OCI-LY3 (cell line): ENCODE data around the gene CTNND2.

Source experiments
- H2AFZ ChIP-seq: fragments of 200-600, 300-600 bp; shearing (Covaris generic); 2 replicates; pipeline ENCODE4 v1.6.0; 2014; ENCODE audit warnings: antibody characterized with exemption, low read depth, low read length
- H3K27ac ChIP-seq: fragments of 200-600, 300-600 bp; sonication (generic); 2 replicates; pipeline ENCODE4 v1.5.1; 2014; ENCODE audit warnings: mild to moderate bottlenecking, low read length, moderate library complexity, mixed read lengths
- H3K27me3 ChIP-seq: fragments of 200-600, 300-600 bp; sonication (generic); 2 replicates; pipeline ENCODE4 v1.6.1; 2014; ENCODE audit warnings: low read depth, low read length, mixed read lengths
- H3K36me3 ChIP-seq: fragments of 200-600, 300-600 bp; sonication (generic); replicated peaks from 2 replicates; pipeline ENCODE3; 2014; ENCODE audit warnings: low read depth, low read length, mixed read lengths
- H3K4me1 ChIP-seq: fragments of 300-600, 200-600 bp; sonication (generic); 2 replicates; pipeline ENCODE4 v1.6.1; 2014; ENCODE audit warnings: low read length, mixed read lengths
- H3K4me2 ChIP-seq: fragments of 200-600, 300-600 bp; sonication (generic); 2 replicates; pipeline ENCODE4 v1.6.1; 2014; ENCODE audit warnings: low read length, mixed read lengths
- H3K4me3 ChIP-seq: fragments of 300-600, 200-600 bp; sonication (generic); 2 replicates; pipeline ENCODE4 v1.5.1; 2014; ENCODE audit warnings: antibody characterized with exemption, mild to moderate bottlenecking, low read length, moderate library complexity
- H3K79me2 ChIP-seq: fragments of 300-600, 200-600 bp; shearing (Covaris generic); 2 replicates; pipeline ENCODE4 v1.6.1; 2014; ENCODE audit warnings: mild to moderate bottlenecking, low read length, mixed read lengths
- H3K9ac ChIP-seq: fragments of 300-600, 200-600 bp; shearing (Covaris generic); 2 replicates; pipeline ENCODE4 v1.6.0; 2014; ENCODE audit warnings: mild to moderate bottlenecking, low read length, moderate library complexity
- H3K9me3 ChIP-seq: fragments of 200-600, 300-600 bp; shearing (Covaris generic); 2 replicates; pipeline ENCODE4 v1.6.1; 2014; ENCODE audit warnings: low read length, mixed read lengths; ENCODE audit not compliant: insufficient read depth
- H4K20me1 ChIP-seq: fragments of 200-600, 300-600 bp; sonication (generic); 2 replicates; pipeline ENCODE4 v1.6.1; 2016; ENCODE audit warnings: low read length, mixed read lengths; ENCODE audit not compliant: insufficient read depth
- CTCF ChIP-seq: fragments of 200-600, 300-600 bp; sonication (generic); IDR thresholded peaks from 2 replicates; pipeline ENCODE4 v1.5.1; 2014; ENCODE audit warnings: antibody characterized with exemption, low read length, low read depth
- EZH2phosphoT487 ChIP-seq: fragments of 200-600 bp; shearing (Covaris generic); IDR thresholded peaks from 2 replicates; pipeline ENCODE4 v1.6.1; 2018; ENCODE audit warnings: antibody characterized with exemption, mixed run types, low read depth

Gene CTNND2

GRCh38 chr5:11602298-11602697 is 301.9 kb downstream of the CTNND2 start:
- TF ChIP-seq EZH2phosphoT487: no peak
- no peak for TF ChIP-seq CTCF
- H3K4me2 ChIP-seq: no peak overlapping the region

GRCh38 chr5:11599499-11599898 is 304.7 kb downstream of the CTNND2 start:
- H3K27me3 ChIP-seq: no peaks in the 10 kb centered on the region
- H3K4me2 ChIP-seq: no peak overlapping the region
- H3K9ac ChIP-seq: no peak overlapping the region
- no peak overlapping the region for H2AFZ ChIP-seq
- TF ChIP-seq CTCF (no peak), EZH2phosphoT487 (no peak)
- H3K36me3 ChIP-seq: no peaks in the 10 kb centered on the region
- no peaks in the 10 kb centered on the region for H3K9me3 ChIP-seq
- no peaks in the 10 kb centered on the region for H3K4me1 ChIP-seq
- no peaks in the 10 kb centered on the region for H4K20me1 ChIP-seq
- H3K27ac ChIP-seq: no peak overlapping the region
- no peak overlapping the region for H3K4me3 ChIP-seq
- no peaks in the 10 kb centered on the region for H3K79me2 ChIP-seq

More at GRCh38 chr5:11602298-11602697, 301.9 kb downstream of the CTNND2 start:
- no peaks in the 10 kb centered on the region for H3K79me2 ChIP-seq
- H2AFZ ChIP-seq: no peak overlapping the region
- no peaks in the 10 kb centered on the region for H3K27me3 ChIP-seq
- no peaks in the 10 kb centered on the region for H3K36me3 ChIP-seq
- H4K20me1 ChIP-seq: no peaks in the 10 kb centered on the region
- H3K9me3 ChIP-seq: no peaks in the 10 kb centered on the region
- no peak overlapping the region for H3K27ac ChIP-seq
- H3K9ac ChIP-seq: no peak overlapping the region
- H3K4me3 ChIP-seq: no peak overlapping the region
- no peaks in the 10 kb centered on the region for H3K4me1 ChIP-seq

- H4K20me1 ChIP-seq: no peaks in the 10 kb centered on the region
- no peak overlapping the region for H2AFZ ChIP-seq
- TF ChIP-seq EZH2phosphoT487 (no peak), CTCF (no peak)
- no peaks in the 10 kb centered on the region for H3K27me3 ChIP-seq
- H3K27ac ChIP-seq: no peak overlapping the region
- no peaks in the 10 kb centered on the region for H3K9me3 ChIP-seq
- no peaks in the 10 kb centered on the region for H3K36me3 ChIP-seq
- H3K79me2 ChIP-seq: no peaks in the 10 kb centered on the region
- H3K9ac ChIP-seq: no peak overlapping the region
- no peaks in the 10 kb centered on the region for H3K4me1 ChIP-seq
- no peak overlapping the region for H3K4me2 ChIP-seq
- no peak overlapping the region for H3K4me3 ChIP-seq
Observed at GRCh38 chr5:11596657-11597071, 307.6 kb downstream of the CTNND2 start.

GRCh38 chr5:11596185-11596584 is 308.1 kb downstream of the CTNND2 start:
- no peaks in the 10 kb centered on the region for H3K4me1 ChIP-seq
- H3K36me3 ChIP-seq: no peaks in the 10 kb centered on the region
- no peak overlapping the region for H3K4me2 ChIP-seq
- TF ChIP-seq CTCF: no peak
- TF ChIP-seq EZH2phosphoT487: no peak
- no peak overlapping the region for H3K27ac ChIP-seq
- H3K27me3 ChIP-seq: no peaks in the 10 kb centered on the region
- no peak overlapping the region for H3K4me3 ChIP-seq
- no peak overlapping the region for H2AFZ ChIP-seq
- H3K9me3 ChIP-seq: no peaks in the 10 kb centered on the region
- no peak overlapping the region for H3K9ac ChIP-seq
- no peaks in the 10 kb centered on the region for H3K79me2 ChIP-seq
- no peaks in the 10 kb centered on the region for H4K20me1 ChIP-seq
